ENCODE results near the gene MED27. TPM values are rescaled to one million over a fixed set of nuclear protein-coding genes. Genes with fewer than 3 reads are reported as not detected.

The MED27 gene
- total and polyA plus RNA-seq, 9 of the 15 experiments (the other 6 are each of a cell fraction or from before 2014, with no cell fraction given): 24.4 to 91.0 (median 36.1) TPM

GRCh38 chr9:131817627-131818026 lies 262.0 kb downstream of the MED27 start:
- Histone ChIP-seq H3K27ac (ENCODE audit: extremely low read depth, low read depth, low read length) (no peak overlapping the region), H3K9me1 (ENCODE audit: control insufficient read depth, insufficient read depth, low read length) (no peaks in the 10 kb centered on the region), H3K27me3 (ENCODE audit: control insufficient read depth in 2 of 2, insufficient read depth in 2 of 2, low read length in 2 of 2) (peaks cover 37 to 68% of the 10 kb centered on the region in 2 experiments), H3K36me3 (ENCODE audit: control insufficient read depth, insufficient read depth, low read length) (no peaks in the 10 kb centered on the region), H2AFZ (ENCODE audit: low read depth, low read length) (no peak overlapping the region), H3K4me1 (replicated peaks in 1 of 2; ENCODE audit: control insufficient read depth in 2 of 2, insufficient read depth in 2 of 2, low read length in 2 of 2) (no peaks in the 10 kb centered on the region), H3K9me3 (replicated peaks; ENCODE audit: control insufficient read depth, insufficient read depth, low read depth, low read length) (no peaks in the 10 kb centered on the region), H3K4me2 (ENCODE audit: insufficient read depth, low read length) (no peak overlapping the region), H3K9ac (ENCODE audit: insufficient read depth in 1 of 2, low read depth in 2 of 2, low read length in 2 of 2) (no peak overlapping the region), H3K4me3 (no peak overlapping the region), H3K79me2 (ENCODE audit: control insufficient read depth, insufficient read depth, low read length) (no peaks in the 10 kb centered on the region), H4K20me1 (replicated peaks; ENCODE audit: control insufficient read depth, insufficient read depth, low read length) (peaks cover 12% of the 10 kb centered on the region)
- WGBS (ENCODE audit: insufficient coverage, low coverage, missing lambda C conversion rate): 1% methylated on average over 9 of the region's 9 CpGs
- intact Hi-C loops (cut with micrococcal nuclease) (no loop called here), in situ Hi-C loops (cut with MboI) (no loop called here)
- TF ChIP-seq SMAD4 (CRISPR knock-in tag; conservative IDR thresholded peaks at IDR 0.05) (no peak), NFIC (IDR thresholded peaks at IDR 0.05) (peak; percentile 89)
- ChIA-PET CTCF (ENCODE audit: low intra/inter-chr PET ratio) (no interaction called here), POLR2A (interaction anchor here (0.6 to 1.3 kb wide), 2 partner anchors 9 to 13 kb away, joined by 4 read pairs; no protein-coding TSS in a partner anchor)
- FAIRE-seq: no peak
- DNase-seq (ENCODE audit: extremely low read depth in 1 of 4, low spot score in 3 of 4): no peak
- ATAC-seq: no peak
- no TSS peak for BruUV-seq (replicated peaks)

GRCh38 chr9:131817073-131817472 lies 262.6 kb downstream of the MED27 start:
- Histone ChIP-seq H3K36me3 (ENCODE audit: control insufficient read depth, insufficient read depth, low read length) (no peaks in the 10 kb centered on the region), H3K9me1 (ENCODE audit: control insufficient read depth, insufficient read depth, low read length) (no peaks in the 10 kb centered on the region), H3K4me3 (no peak overlapping the region), H4K20me1 (replicated peaks; ENCODE audit: control insufficient read depth, insufficient read depth, low read length) (peaks cover 12% of the 10 kb centered on the region), H3K4me2 (ENCODE audit: insufficient read depth, low read length) (no peak overlapping the region), H3K9me3 (replicated peaks; ENCODE audit: control insufficient read depth, insufficient read depth, low read depth, low read length) (no peaks in the 10 kb centered on the region), H3K79me2 (ENCODE audit: control insufficient read depth, insufficient read depth, low read length) (no peaks in the 10 kb centered on the region), H3K27ac (ENCODE audit: extremely low read depth, low read depth, low read length) (no peak overlapping the region), H2AFZ (ENCODE audit: low read depth, low read length) (no peak overlapping the region), H3K9ac (ENCODE audit: insufficient read depth in 1 of 2, low read depth in 2 of 2, low read length in 2 of 2) (no peak overlapping the region), H3K4me1 (replicated peaks in 1 of 2; ENCODE audit: control insufficient read depth in 2 of 2, insufficient read depth in 2 of 2, low read length in 2 of 2) (no peaks in the 10 kb centered on the region), H3K27me3 (ENCODE audit: control insufficient read depth in 2 of 2, insufficient read depth in 2 of 2, low read length in 2 of 2) (peaks cover 40 to 73% of the 10 kb centered on the region in 2 experiments)
- ChIA-PET CTCF (ENCODE audit: low intra/inter-chr PET ratio) (no interaction called here), POLR2A (interaction anchor here (1.3 kb wide), 1 partner anchor 9 kb away, joined by 4 read pairs; no protein-coding TSS in a partner anchor)
- 3% methylated on average over 4 of the region's 4 CpGs for WGBS (ENCODE audit: insufficient coverage, low coverage, missing lambda C conversion rate)
- ATAC-seq: no peak
- no peak for FAIRE-seq
- no TSS peak for BruUV-seq (replicated peaks)
- in situ Hi-C loops (cut with MboI) (no loop called here), intact Hi-C loops (cut with micrococcal nuclease) (no loop called here)
- no peak for DNase-seq (ENCODE audit: extremely low read depth in 1 of 4, low spot score in 3 of 4)
- TF ChIP-seq EWSR1 (IDR thresholded peaks at IDR 0.05; ENCODE audit: borderline replicate concordance, low read depth, partially characterized antibody) (no peak), GATAD2B (IDR thresholded peaks at IDR 0.05; ENCODE audit: borderline replicate concordance) (no peak), CHD4 (IDR thresholded peaks at IDR 0.05; ENCODE audit: insufficient read depth, insufficient replicate concordance, low read depth, low read length, poor library complexity, severe bottlenecking) (no peak), RUNX1 (IDR thresholded peaks at IDR 0.05; ENCODE audit: low read depth) (no peak), SMARCC2 (IDR thresholded peaks at IDR 0.05; ENCODE audit: low read depth) (no peak), HES1 (IDR thresholded peaks at IDR 0.05; ENCODE audit: low read depth) (no peak), NBN (IDR thresholded peaks at IDR 0.05; ENCODE audit: low read depth) (no peak), ZNF507 (tag; conservative IDR thresholded peaks at IDR 0.05) (no peak), SREBF1 (IDR thresholded peaks at IDR 0.05; ENCODE audit: borderline replicate concordance, low read depth, low read length) (no peak), EP300 (IDR thresholded peaks at IDR 0.05; ENCODE audit: low read length) (no peak), ZNF583 (CRISPR knock-in tag; IDR thresholded peaks at IDR 0.05) (no peak), MAFF (IDR thresholded peaks at IDR 0.05; ENCODE audit: low read length) (no peak), ZNF449 (CRISPR knock-in tag; IDR thresholded peaks at IDR 0.05) (no peak), POU5F1 (IDR thresholded peaks at IDR 0.05; ENCODE audit: borderline replicate concordance, low read depth, low read length, partially characterized antibody) (no peak)

Data from K562 (cell line).